Activated T-cell treated with anti-CD3 and anti-CD28 coated beads, Interleukin-2, amount 50 U/mL, for 72 hours (primary cell): ENCODE data around the gene MAML3. TPM values are rescaled to one million over a fixed set of nuclear protein-coding genes. Genes with fewer than 3 reads are reported as not detected.

Source experiments
- ATAC-seq, 2 donors: fragments of 150-1000 bp; cut with Tn5 transposase; replicated peaks in 1 of 2; 2 replicates each; pipeline ENCODE4 v1.10.0; 2021; ENCODE audit warnings: moderate library complexity in 2 of 2, mild to moderate bottlenecking in 1 of 2
- DNase-seq, 2 donors: peaks; one replicate each; pipeline ENCODE4 v3.0.0; 2021 to 2022; ENCODE audit warnings: mixed read lengths in 1 of 2
- H3K27ac Mint-ChIP-seq: one replicate; pipeline ENCODE4 v1.8.0; 2022; ENCODE audit warnings: mild to moderate bottlenecking, moderate library complexity, mixed read lengths
- H3K27me3 Mint-ChIP-seq: one replicate; pipeline ENCODE4 v1.8.0; 2022; ENCODE audit warnings: low read depth, mixed read lengths
- H3K36me3 Mint-ChIP-seq, 2 donors: one replicate each; pipeline ENCODE4 v1.8.0; 2022; ENCODE audit warnings: mixed read lengths in 2 of 2, mild to moderate bottlenecking in 1 of 2; ENCODE audit not compliant: insufficient read depth in 2 of 2
- H3K4me1 Mint-ChIP-seq: one replicate; pipeline ENCODE4 v1.8.0; 2022; ENCODE audit warnings: low read depth, mixed read lengths
- H3K4me3 Mint-ChIP-seq, 2 donors: one replicate each; pipeline ENCODE4 v1.8.0; 2022; ENCODE audit warnings: mild to moderate bottlenecking in 2 of 2, mixed read lengths in 2 of 2, moderate library complexity in 2 of 2
- H3K9me3 Mint-ChIP-seq, 2 donors: one replicate each; pipeline ENCODE4 v1.8.0; 2022; ENCODE audit warnings: mixed read lengths in 2 of 2
- total RNA-seq, 2 donors: library from RNA; stranded (reverse); gene quantifications; one replicate each; pipeline ENCODE4 v1.2.3, GENCODE V29; 2022

The MAML3 gene
- total RNA-seq, 2 donors from 2014 or later, result 5.3 to 5.5 TPM

- ATAC-seq (no peak), DNase-seq (no peak)
- Mint-ChIP-seq H3K4me1 (peaks cover 43% of the 10 kb centered on the region), H3K9me3 (no peaks in the 10 kb centered on the region), H3K27ac (no peak overlapping the region), H3K27me3 (no peaks in the 10 kb centered on the region), H3K36me3 (no peaks in the 10 kb centered on the region), H3K4me3 (no peak overlapping the region)
Observed at GRCh38 chr4:139975830-139976272, 178.1 kb downstream of the MAML3 start.

GRCh38 chr4:139973616-139974015 is 180.4 kb downstream of the MAML3 start:
- Mint-ChIP-seq H3K27me3 (no peaks in the 10 kb centered on the region), H3K27ac (no peak overlapping the region), H3K4me1 (peaks cover 28% of the 10 kb centered on the region), H3K4me3 (no peak overlapping the region), H3K9me3 (no peaks in the 10 kb centered on the region), H3K36me3 (no peaks in the 10 kb centered on the region)
- DNase-seq, result no peak
- ATAC-seq, result no peak

GRCh38 chr4:139973015-139973414 is 181.0 kb downstream of the MAML3 start:
- no peak overlapping the region for H3K4me3 Mint-ChIP-seq
- ATAC-seq (no peak), DNase-seq (no peak)
- no peaks in the 10 kb centered on the region for H3K36me3 Mint-ChIP-seq
- no peaks in the 10 kb centered on the region for H3K27me3 Mint-ChIP-seq
- no peak overlapping the region for H3K27ac Mint-ChIP-seq
- H3K9me3 Mint-ChIP-seq, result no peaks in the 10 kb centered on the region
- peaks cover 22% of the 10 kb centered on the region for H3K4me1 Mint-ChIP-seq

- Mint-ChIP-seq H3K36me3 (no peaks in the 10 kb centered on the region), H3K9me3 (no peaks in the 10 kb centered on the region), H3K4me1 (peaks cover 18% of the 10 kb centered on the region), H3K4me3 (no peak overlapping the region), H3K27me3 (no peaks in the 10 kb centered on the region), H3K27ac (no peak overlapping the region)
- ATAC-seq (peak; percentile 55 to 66), DNase-seq (no peak)
Observed at GRCh38 chr4:139972305-139972704, 181.7 kb downstream of the MAML3 start.

GRCh38 chr4:139971111-139971510 is 182.9 kb downstream of the MAML3 start:
- no peak for DNase-seq
- H3K36me3 Mint-ChIP-seq, result no peaks in the 10 kb centered on the region
- peaks cover 16% of the 10 kb centered on the region for H3K4me1 Mint-ChIP-seq
- no peak overlapping the region for H3K27ac Mint-ChIP-seq
- no peak for ATAC-seq
- no peak overlapping the region for H3K4me3 Mint-ChIP-seq
- no peaks in the 10 kb centered on the region for H3K27me3 Mint-ChIP-seq
- H3K9me3 Mint-ChIP-seq, result no peaks in the 10 kb centered on the region

- H3K4me1 Mint-ChIP-seq, result peaks cover 11% of the 10 kb centered on the region
- no peaks in the 10 kb centered on the region for H3K27me3 Mint-ChIP-seq
- no peak for DNase-seq
- no peaks in the 10 kb centered on the region for H3K36me3 Mint-ChIP-seq
- no peaks in the 10 kb centered on the region for H3K9me3 Mint-ChIP-seq
- H3K4me3 Mint-ChIP-seq, result no peak overlapping the region
- ATAC-seq, result no peak
- no peak overlapping the region for H3K27ac Mint-ChIP-seq
Observed at GRCh38 chr4:139969635-139970266, 184.2 kb downstream of the MAML3 start.

GRCh38 chr4:139968831-139969230 is 185.2 kb downstream of the MAML3 start:
- Mint-ChIP-seq H3K4me1 (peaks cover 11% of the 10 kb centered on the region), H3K4me3 (no peak overlapping the region), H3K9me3 (no peaks in the 10 kb centered on the region), H3K36me3 (no peaks in the 10 kb centered on the region), H3K27ac (no peak overlapping the region), H3K27me3 (no peaks in the 10 kb centered on the region)
- no peak for ATAC-seq
- DNase-seq, result no peak

GRCh38 chr4:139966383-139966782 is 187.6 kb downstream of the MAML3 start:
- no peaks in the 10 kb centered on the region for H3K36me3 Mint-ChIP-seq
- H3K27me3 Mint-ChIP-seq, result no peaks in the 10 kb centered on the region
- no peak for ATAC-seq
- H3K27ac Mint-ChIP-seq, result no peak overlapping the region
- H3K4me3 Mint-ChIP-seq, result no peak overlapping the region
- DNase-seq, result no peak
- H3K4me1 Mint-ChIP-seq, result peaks cover 7% of the 10 kb centered on the region
- no peaks in the 10 kb centered on the region for H3K9me3 Mint-ChIP-seq

- Mint-ChIP-seq H3K9me3 (no peaks in the 10 kb centered on the region), H3K4me1 (peaks cover 7% of the 10 kb centered on the region), H3K27ac (no peak overlapping the region), H3K27me3 (no peaks in the 10 kb centered on the region), H3K4me3 (no peak overlapping the region), H3K36me3 (no peaks in the 10 kb centered on the region)
- DNase-seq (no peak), ATAC-seq (no peak)
Observed at GRCh38 chr4:139965789-139966188, 188.2 kb downstream of the MAML3 start.

GRCh38 chr4:139963708-139964107 is 190.3 kb downstream of the MAML3 start:
- Mint-ChIP-seq H3K27me3 (no peaks in the 10 kb centered on the region), H3K4me1 (peaks cover 7% of the 10 kb centered on the region), H3K4me3 (no peak overlapping the region), H3K9me3 (no peaks in the 10 kb centered on the region), H3K36me3 (no peaks in the 10 kb centered on the region), H3K27ac (no peak overlapping the region)
- ATAC-seq (no peak), DNase-seq (no peak)

- no peaks in the 10 kb centered on the region for H3K27me3 Mint-ChIP-seq
- H3K9me3 Mint-ChIP-seq, result no peaks in the 10 kb centered on the region
- H3K36me3 Mint-ChIP-seq, result no peaks in the 10 kb centered on the region
- H3K4me3 Mint-ChIP-seq, result no peak overlapping the region
- H3K4me1 Mint-ChIP-seq, result peaks cover 7% of the 10 kb centered on the region
- DNase-seq, result no peak
- no peak for ATAC-seq
- no peak overlapping the region for H3K27ac Mint-ChIP-seq
Observed at GRCh38 chr4:139962130-139962684, 191.8 kb downstream of the MAML3 start.

GRCh38 chr4:139961344-139961946 is 192.5 kb downstream of the MAML3 start:
- no peaks in the 10 kb centered on the region for H3K27me3 Mint-ChIP-seq
- H3K9me3 Mint-ChIP-seq, result no peaks in the 10 kb centered on the region
- H3K27ac Mint-ChIP-seq, result no peak overlapping the region
- no peak for ATAC-seq
- no peak overlapping the region for H3K4me3 Mint-ChIP-seq
- peaks cover 7% of the 10 kb centered on the region for H3K4me1 Mint-ChIP-seq
- H3K36me3 Mint-ChIP-seq, result no peaks in the 10 kb centered on the region
- no peak for DNase-seq

- Mint-ChIP-seq H3K27ac (peak overlapping the region; percentile 10), H3K27me3 (no peaks in the 10 kb centered on the region), H3K4me1 (peaks cover 7% of the 10 kb centered on the region), H3K4me3 (no peak overlapping the region), H3K36me3 (no peaks in the 10 kb centered on the region), H3K9me3 (no peaks in the 10 kb centered on the region)
- ATAC-seq (no peak), DNase-seq (no peak)
Observed at GRCh38 chr4:139959396-139959795, 194.6 kb downstream of the MAML3 start.

- H3K4me1 Mint-ChIP-seq, result peaks cover 7% of the 10 kb centered on the region
- H3K27me3 Mint-ChIP-seq, result no peaks in the 10 kb centered on the region
- ATAC-seq, result no peak
- H3K9me3 Mint-ChIP-seq, result no peaks in the 10 kb centered on the region
- no peak for DNase-seq
- no peaks in the 10 kb centered on the region for H3K36me3 Mint-ChIP-seq
- no peak overlapping the region for H3K27ac Mint-ChIP-seq
- H3K4me3 Mint-ChIP-seq, result no peak overlapping the region
Observed at GRCh38 chr4:139958739-139959098, 195.3 kb downstream of the MAML3 start.
